ENCODE results near the gene C9. TPM values are rescaled to one million over a fixed set of nuclear protein-coding genes. Genes with fewer than 3 reads are reported as not detected.

C9 gene
- polyA plus RNA-seq, 2 of the 4 experiments (the other 2 are of a cell fraction): 0.03 TPM; not detected in 1

DNA sequence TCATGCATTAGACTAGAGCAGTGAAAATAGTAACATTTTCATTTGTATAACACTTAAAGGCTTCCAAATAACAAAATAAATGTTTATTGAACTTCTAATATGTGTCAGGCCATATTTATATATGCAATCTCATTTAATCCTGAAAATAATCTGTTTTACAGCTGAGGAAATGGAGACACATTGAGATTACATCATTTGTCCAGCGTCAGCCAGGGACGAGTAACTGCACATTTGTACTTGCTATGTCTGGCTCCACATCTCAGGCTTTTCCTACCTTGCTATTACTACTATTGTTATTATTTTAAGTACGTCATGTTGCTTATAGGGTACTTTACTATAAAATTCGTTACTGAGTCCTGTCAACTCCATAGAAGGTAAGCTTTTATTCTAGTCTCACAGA lies 3.8 kb upstream of the C9 start:
- Histone ChIP-seq H3K4me3 (no peak overlapping the region), H3K4me1 (no peaks in the 10 kb centered on the region), H3K4me2 (no peak overlapping the region), H3K9me3 (no peaks in the 10 kb centered on the region), H3K27ac (no peak overlapping the region)
- ChIA-PET POLR2A (no interaction called here), CTCF (interaction anchor here (0.9 to 1.4 kb wide), 5 partner anchors 8 to 181 kb away, joined by 3 to 9 read pairs (median 4); partner anchors contain the start of gene DAB2)
- ATAC-seq (no peak), FAIRE-seq (no peak), DNase-seq (ENCODE audit: low read depth in 1 of 2, low spot score in 1 of 2) (no peak)
- WGBS (ENCODE audit: missing lambda C conversion rate): 80% methylated on average over 4 of the region's 4 CpGs
- TF ChIP-seq, protein P1, sequence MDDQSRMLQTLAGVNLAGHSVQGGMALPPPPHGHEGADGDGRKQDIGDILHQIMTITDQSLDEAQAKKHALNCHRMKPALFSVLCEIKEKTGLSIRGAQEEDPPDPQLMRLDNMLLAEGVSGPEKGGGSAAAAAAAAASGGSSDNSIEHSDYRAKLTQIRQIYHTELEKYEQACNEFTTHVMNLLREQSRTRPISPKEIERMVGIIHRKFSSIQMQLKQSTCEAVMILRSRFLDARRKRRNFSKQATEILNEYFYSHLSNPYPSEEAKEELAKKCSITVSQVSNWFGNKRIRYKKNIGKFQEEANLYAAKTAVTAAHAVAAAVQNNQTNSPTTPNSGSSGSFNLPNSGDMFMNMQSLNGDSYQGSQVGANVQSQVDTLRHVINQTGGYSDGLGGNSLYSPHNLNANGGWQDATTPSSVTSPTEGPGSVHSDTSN (IDR thresholded peaks at IDR 0.05): no peak
- TF ChIP-seq KDM5A (IDR thresholded peaks at IDR 0.05): no peak

DNA sequence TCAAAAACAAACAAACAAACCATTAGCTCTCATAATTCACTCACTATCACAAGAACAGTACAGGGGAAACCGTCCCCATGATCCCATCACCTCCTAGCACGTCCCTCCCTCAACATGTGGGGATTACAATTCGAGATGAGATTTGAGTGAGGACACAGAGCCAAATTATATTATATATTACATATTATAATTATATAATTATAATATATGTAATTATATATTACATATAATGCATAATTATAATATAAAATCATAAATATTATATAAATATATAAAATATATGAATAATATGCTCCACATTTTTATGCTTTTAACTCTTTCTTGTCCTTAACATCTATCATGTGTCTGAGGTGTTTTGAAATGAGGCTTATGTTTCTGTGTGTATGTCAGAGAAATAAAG lies 3.4 kb upstream of the C9 start:
- TF ChIP-seq PHF8 (IDR thresholded peaks at IDR 0.05; ENCODE audit: borderline replicate concordance, low read depth) (no peak), RCOR1 (IDR thresholded peaks at IDR 0.05; ENCODE audit: low read depth, low read length) (no peak), SREBF2 (IDR thresholded peaks at IDR 0.05) (no peak), KDM5A (IDR thresholded peaks at IDR 0.05) (no peak), GATA3 (IDR thresholded peaks at IDR 0.05; ENCODE audit: borderline replicate concordance) (no peak), RFX5 (IDR thresholded peaks at IDR 0.05) (no peak), CHD4 (IDR thresholded peaks at IDR 0.05; ENCODE audit: borderline replicate concordance) (no peak), HOXA7 (CRISPR knock-in tag; IDR thresholded peaks at IDR 0.05) (no peak), TP53 (CRISPR knock-in tag; IDR thresholded peaks at IDR 0.05) (no peak), NPAS2 (CRISPR knock-in tag; IDR thresholded peaks at IDR 0.05; ENCODE audit: borderline replicate concordance) (no peak), MAZ (IDR thresholded peaks at IDR 0.05; ENCODE audit: borderline replicate concordance, low read depth, low read length) (no peak), EP300 (IDR thresholded peaks at IDR 0.05) (no peak), RNF2 (IDR thresholded peaks at IDR 0.05; ENCODE audit: borderline replicate concordance, low read depth) (no peak), HDAC2 (IDR thresholded peaks at IDR 0.05) (no peak), EHF (CRISPR knock-in tag; IDR thresholded peaks at IDR 0.05) (no peak), NFE2L2 (conservative IDR thresholded peaks at IDR 0.05; ENCODE audit: low read length) (no peak)
- TF ChIP-seq, protein P2, sequence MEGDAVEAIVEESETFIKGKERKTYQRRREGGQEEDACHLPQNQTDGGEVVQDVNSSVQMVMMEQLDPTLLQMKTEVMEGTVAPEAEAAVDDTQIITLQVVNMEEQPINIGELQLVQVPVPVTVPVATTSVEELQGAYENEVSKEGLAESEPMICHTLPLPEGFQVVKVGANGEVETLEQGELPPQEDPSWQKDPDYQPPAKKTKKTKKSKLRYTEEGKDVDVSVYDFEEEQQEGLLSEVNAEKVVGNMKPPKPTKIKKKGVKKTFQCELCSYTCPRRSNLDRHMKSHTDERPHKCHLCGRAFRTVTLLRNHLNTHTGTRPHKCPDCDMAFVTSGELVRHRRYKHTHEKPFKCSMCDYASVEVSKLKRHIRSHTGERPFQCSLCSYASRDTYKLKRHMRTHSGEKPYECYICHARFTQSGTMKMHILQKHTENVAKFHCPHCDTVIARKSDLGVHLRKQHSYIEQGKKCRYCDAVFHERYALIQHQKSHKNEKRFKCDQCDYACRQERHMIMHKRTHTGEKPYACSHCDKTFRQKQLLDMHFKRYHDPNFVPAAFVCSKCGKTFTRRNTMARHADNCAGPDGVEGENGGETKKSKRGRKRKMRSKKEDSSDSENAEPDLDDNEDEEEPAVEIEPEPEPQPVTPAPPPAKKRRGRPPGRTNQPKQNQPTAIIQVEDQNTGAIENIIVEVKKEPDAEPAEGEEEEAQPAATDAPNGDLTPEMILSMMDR (IDR thresholded peaks at IDR 0.05): no peak
- TF ChIP-seq, protein P3, sequence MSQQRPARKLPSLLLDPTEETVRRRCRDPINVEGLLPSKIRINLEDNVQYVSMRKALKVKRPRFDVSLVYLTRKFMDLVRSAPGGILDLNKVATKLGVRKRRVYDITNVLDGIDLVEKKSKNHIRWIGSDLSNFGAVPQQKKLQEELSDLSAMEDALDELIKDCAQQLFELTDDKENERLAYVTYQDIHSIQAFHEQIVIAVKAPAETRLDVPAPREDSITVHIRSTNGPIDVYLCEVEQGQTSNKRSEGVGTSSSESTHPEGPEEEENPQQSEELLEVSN (IDR thresholded peaks at IDR 0.05; ENCODE audit: borderline replicate concordance, low read depth): no peak
- TF ChIP-seq, protein P4, sequence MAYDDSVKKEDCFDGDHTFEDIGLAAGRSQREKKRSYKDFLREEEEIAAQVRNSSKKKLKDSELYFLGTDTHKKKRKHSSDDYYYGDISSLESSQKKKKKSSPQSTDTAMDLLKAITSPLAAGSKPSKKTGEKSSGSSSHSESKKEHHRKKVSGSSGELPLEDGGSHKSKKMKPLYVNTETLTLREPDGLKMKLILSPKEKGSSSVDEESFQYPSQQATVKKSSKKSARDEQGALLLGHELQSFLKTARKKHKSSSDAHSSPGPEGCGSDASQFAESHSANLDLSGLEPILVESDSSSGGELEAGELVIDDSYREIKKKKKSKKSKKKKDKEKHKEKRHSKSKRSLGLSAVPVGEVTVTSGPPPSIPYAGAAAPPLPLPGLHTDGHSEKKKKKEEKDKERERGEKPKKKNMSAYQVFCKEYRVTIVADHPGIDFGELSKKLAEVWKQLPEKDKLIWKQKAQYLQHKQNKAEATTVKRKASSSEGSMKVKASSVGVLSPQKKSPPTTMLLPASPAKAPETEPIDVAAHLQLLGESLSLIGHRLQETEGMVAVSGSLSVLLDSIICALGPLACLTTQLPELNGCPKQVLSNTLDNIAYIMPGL (CRISPR knock-in tag; IDR thresholded peaks at IDR 0.05; ENCODE audit: borderline replicate concordance): no peak
- TF ChIP-seq, protein P5, sequence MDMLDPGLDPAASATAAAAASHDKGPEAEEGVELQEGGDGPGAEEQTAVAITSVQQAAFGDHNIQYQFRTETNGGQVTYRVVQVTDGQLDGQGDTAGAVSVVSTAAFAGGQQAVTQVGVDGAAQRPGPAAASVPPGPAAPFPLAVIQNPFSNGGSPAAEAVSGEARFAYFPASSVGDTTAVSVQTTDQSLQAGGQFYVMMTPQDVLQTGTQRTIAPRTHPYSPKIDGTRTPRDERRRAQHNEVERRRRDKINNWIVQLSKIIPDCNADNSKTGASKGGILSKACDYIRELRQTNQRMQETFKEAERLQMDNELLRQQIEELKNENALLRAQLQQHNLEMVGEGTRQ (IDR thresholded peaks at IDR 0.05): no peak
- 70% methylated on average over 3 of the region's 3 CpGs for WGBS (ENCODE audit: missing lambda C conversion rate)
- DNase-seq (ENCODE audit: low read depth in 1 of 2, low spot score in 1 of 2): no peak
- ATAC-seq: no peak
- CTCF ChIA-PET: interaction anchor here (0.6 to 1.4 kb wide), 5 partner anchors 9 to 181 kb away, joined by 3 to 9 read pairs (median 4); partner anchors contain the start of gene DAB2
- no peak for FAIRE-seq
- Histone ChIP-seq H3K4me2 (no peak overlapping the region), H3K9me3 (no peaks in the 10 kb centered on the region), H3K4me1 (no peaks in the 10 kb centered on the region), H3K4me3 (no peak overlapping the region), H3K27ac (no peak overlapping the region)
- POLR2A ChIA-PET: no interaction called here

Measured in A549 (cell line).